CD1c-positive myeloid dendritic cell (primary cell): ENCODE data around the gene TMEM127.
"Not testable (repeated sequence)": the region's sequence is repeated elsewhere in the genome, so short reads cannot be mapped to it uniquely, and the experiment has no call there.

Experiments used
- DNase-seq: peaks from one replicate; pipeline ENCODE4 v3.0.0-alpha.2; 2016; ENCODE audit errors: extremely low spot score

Gene TMEM127

GRCh38 chr2:96265840-96266679, at the start of gene TMEM127, which contains the start of gene CIAO1:
Gene TMEM127, minus strand, starts transcription at chr2:96265997. Its CDS starts 616 bp downstream, at chr2:96265381.
Gene CIAO1, plus strand, starts transcription at chr2:96266225. Its CDS starts 126 bp downstream, at chr2:96266351.
- peak; percentile 99 for DNase-seq

GRCh38 chr2:96315005-96315399, 49.2 kb upstream of the TMEM127 start:
- DNase-seq, result no peak

- no peak for DNase-seq
Measured at GRCh38 chr2:96308248-96308647, 42.5 kb upstream of the TMEM127 start.

DNA sequence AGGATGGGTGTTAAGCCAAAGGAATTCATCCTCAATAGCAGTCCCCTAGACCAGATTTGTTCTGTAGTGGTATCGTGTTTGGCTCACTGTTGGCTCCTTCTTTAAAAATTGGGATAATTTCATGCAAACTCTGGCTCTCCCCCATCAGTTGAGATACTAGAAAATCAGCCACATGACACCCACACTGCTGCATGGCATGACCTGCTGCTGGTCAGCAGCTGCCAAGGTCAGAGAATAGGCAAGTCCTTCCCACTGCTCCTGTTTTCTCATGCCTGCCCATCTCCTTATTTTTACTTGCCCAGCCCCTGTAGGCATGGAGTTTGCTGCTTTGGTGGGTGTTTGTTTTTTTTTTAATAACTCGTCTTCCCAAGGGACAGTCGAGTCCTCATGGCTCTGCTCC, 40.6 kb upstream of the TMEM127 start:
- no peak for DNase-seq

GRCh38 chr2:96305979-96306308, 40.1 kb upstream of the TMEM127 start:
- DNase-seq, result no peak

DNA sequence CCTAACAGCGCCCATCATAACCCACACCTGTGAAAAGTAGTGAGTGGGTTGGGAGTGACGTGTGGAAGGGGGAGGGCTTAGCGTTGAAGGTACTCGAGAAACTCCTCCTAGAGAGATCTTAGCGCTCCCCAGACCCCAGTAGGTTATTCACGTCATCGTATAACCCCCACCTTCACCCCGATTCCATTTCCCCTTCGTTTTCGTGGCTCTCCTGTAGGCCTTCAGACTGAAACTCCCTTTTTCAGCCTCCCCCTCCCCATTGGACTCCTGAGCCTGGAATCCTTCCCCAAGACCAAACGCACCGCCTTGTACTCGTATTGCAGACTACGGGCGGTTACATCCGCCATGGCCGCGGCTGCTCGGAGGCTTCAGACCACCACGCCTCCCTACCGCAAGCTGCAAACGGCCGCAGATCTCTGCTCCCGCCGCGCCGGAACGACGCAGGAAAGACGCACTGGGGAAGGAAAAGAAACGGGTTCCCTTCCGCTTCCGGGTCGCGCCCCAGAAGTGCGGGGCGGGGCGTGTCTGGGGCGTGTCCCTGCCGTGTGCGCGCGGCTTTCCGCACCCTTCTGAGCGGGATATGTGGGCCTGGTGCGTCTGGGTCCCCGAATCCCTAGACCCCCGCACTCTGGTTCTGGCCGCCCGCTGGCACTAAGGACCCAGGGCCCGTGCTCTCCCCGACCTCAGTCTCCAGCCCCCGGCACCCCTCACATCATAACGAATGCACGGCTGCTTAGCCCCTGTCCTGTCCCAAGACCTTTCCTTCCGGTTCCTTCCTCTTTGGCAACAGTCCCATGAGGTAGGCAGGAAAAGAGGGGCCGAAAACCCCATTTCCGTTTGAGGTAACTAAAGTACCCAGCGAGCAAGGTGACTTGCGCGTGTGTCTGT, 39.5 kb upstream of the TMEM127 start, which contains the start of gene SNRNP200:
Gene SNRNP200, minus strand, starts transcription at position 456 of the 888 bp plus-strand sequence. Its CDS starts 109 bp downstream, at position 347.
- peak; percentile 90 for DNase-seq

GRCh38 chr2:96304606-96305005, 38.8 kb upstream of the TMEM127 start:
- no peak for DNase-seq

GRCh38 chr2:96301865-96302264, 36.1 kb upstream of the TMEM127 start:
- no peak for DNase-seq

GRCh38 chr2:96296925-96297324, 31.1 kb upstream of the TMEM127 start:
- DNase-seq, result no peak

DNA sequence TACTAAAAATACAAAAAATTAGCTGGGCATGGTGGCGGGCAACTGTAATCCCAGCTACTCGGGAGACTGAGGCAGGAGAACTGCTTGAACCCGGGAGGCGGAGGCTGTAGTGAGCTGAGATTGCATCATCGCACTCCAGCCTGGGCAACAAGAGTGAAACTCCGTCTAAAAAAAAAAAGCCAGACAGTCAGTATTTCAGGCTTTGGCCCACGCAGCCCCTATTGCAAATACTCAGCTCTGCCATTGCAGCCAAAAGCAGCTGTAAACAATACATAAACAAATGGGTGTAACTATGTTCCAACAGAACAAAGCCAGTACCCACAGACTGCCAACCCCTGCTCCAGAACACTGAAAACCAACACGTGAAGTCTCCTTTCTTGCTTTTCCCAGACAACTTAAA, 28.5 kb upstream of the TMEM127 start:
- DNase-seq, result not testable (repeated sequence)

GRCh38 chr2:96291751-96292150, 26.0 kb upstream of the TMEM127 start:
- no peak for DNase-seq

- DNase-seq, result peak; percentile 48
Measured at GRCh38 chr2:96287273-96287856, 21.6 kb upstream of the TMEM127 start.

- DNase-seq, result no peak
Measured at GRCh38 chr2:96276787-96277499, 11.1 kb upstream of the TMEM127 start.

DNA sequence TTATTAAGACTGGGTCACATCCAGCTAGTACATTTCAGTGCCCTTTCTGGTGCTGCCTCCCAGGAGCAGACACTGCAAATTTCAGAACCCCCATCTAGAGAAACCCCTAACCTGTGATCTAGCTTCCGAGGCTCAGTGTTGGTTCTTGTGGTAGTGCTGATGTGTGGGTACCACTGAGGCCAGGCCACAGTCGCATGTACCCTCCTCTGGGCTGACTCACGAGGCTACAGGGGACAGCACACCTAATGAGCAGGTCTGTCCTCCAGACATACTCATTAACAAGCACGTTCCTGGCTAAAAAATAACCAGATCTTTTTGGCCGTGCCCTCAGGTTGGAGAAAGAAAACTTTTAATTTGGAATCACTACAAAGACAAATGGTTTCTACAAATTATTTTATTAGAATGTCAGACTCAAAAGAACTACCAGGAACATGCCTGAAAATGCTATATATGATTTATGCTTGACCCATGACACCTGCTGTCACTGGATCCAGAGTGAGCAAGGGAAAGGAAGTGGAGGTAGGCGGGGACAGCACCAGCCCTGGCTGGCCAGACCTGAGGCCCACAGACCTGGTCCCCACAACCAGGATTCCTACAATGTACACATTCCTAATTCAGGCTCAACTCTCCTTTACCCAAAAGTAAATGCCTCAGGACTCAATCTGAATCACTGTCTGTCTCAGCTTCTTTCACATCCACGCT, 8.7 kb upstream of the TMEM127 start:
- no peak for DNase-seq

- DNase-seq, result no peak
Measured at GRCh38 chr2:96273763-96274162, 8.0 kb upstream of the TMEM127 start.

DNA sequence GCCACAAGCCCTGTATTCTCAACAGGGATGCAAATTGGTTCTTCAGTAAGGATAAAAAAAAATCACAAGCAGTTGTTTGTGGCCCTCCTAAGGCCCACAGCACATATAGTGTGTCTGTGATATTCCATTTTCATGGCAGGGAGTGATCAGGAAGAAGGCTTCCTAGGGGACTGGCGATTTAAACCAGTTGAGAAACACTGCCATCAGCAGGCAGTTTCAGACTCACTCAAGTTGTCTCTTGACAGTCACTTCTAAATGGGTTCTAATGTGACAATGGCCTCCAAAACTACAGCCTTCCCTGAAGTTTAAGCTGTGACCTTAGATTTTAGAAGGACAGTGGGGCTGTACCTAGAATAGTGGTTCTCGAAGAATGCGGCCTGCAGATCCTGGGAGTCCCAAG, 6.2 kb upstream of the TMEM127 start:
- no peak for DNase-seq

GRCh38 chr2:96267159-96267971, 1.6 kb upstream of the TMEM127 start:
- DNase-seq, result peak; percentile 42

DNA sequence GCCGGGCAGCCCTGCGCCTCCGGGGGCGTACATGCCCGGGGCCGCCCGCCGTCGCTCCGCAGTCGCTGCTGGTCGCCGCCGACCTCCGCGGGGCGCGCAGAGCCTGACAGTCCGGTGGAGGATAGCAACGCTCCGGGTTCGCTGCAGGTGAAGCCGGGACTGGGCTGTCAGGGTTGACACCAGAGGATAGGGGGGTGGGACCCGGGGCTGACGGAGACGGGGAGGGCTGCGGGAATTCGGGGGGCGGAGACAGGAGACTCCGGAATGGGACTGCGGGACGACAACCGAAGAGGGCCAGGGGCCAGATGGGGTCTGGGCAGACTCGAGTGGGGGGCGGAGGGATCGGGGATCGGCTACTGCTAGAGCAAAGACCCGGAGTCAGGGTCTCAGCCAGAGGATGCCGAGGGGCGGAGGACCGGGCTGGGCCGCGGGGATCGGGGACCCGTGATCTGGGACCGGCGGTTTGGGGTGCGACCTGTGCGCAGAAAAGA, 403 bp downstream of the TMEM127 start:
- peak; percentile 20 for DNase-seq

DNA sequence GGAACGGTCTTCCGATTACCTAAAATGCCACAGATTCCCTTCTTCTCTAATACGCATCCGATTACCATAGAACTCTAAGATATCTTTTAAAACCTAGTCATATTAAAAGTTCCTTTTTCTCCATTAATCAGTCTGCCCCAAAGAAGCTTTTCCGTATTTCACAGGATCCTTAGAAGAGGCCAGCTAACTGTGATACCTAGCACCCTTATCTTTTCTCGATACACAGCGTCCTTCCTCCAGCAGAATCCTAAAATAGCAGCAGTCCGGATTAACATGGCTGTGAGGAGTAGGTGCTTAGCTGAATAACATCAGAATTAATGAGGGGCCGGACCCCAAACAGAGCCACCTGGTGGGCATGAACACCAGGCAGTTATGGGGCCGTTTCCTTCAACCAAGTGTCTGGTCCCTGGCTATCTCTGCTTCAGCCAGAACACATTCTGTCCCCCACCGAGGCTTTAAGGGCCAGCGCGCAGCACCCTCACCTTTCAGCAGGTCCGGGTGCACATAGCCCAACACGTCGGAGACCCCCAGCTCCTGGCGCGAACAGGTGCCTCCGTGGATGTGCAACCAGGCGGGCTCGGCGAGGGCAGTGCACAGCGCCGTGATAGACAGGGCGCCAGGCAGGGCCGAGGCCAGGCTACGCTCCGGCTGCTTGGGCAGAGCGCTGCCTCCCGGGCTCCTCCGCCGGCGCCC, 995 bp downstream of the TMEM127 start:
- DNase-seq, result peak; percentile 50
